Skin epidermis (tissue), 12 donors: ENCODE measurements around the gene KCNMA1.
"Not testable (repeated sequence)": the region's sequence is repeated elsewhere in the genome, so short reads cannot be mapped to it uniquely, and the experiment has no call there.

ENCODE experiments used
- H3K27ac ChIP-seq, 21 experiments: fragments of 200-600 bp; sonication (generic) in 11 of 21; one replicate each; pipeline ENCODE4 v1.5.0; 2020; ENCODE audit warnings: mild to moderate bottlenecking in 3 of 21, inconsistent platforms in 2 of 21, moderate library complexity in 2 of 21
- H3K4me3 ChIP-seq, 7 experiments: fragments of 200-600 bp; sonication (generic) in 2 of 7; one replicate each; pipeline ENCODE4 v1.5.0; 2020; ENCODE audit warnings: inconsistent platforms in 2 of 7, mild to moderate bottlenecking in 2 of 7, moderate library complexity in 1 of 7

The KCNMA1 gene

GRCh38 chr10:77393821-77394501 lies 243.6 kb downstream of the KCNMA1 start:
- Histone ChIP-seq H3K27ac (peak overlapping the region in 2 of 21 experiments; percentile 1 to 53), H3K4me3 (no peak overlapping the region)

- Histone ChIP-seq H3K27ac (peak overlapping the region in 2 of 21 experiments; percentile 1 to 53), H3K4me3 (no peak overlapping the region)
Measured at GRCh38 chr10:77393411-77393810, 244.2 kb downstream of the KCNMA1 start.

- Histone ChIP-seq H3K4me3 (no peak overlapping the region), H3K27ac (peak overlapping the region in 1 of 21 experiments; percentile 58)
Measured at GRCh38 chr10:77392851-77393250, 244.8 kb downstream of the KCNMA1 start.

GRCh38 chr10:77392236-77392721 lies 245.3 kb downstream of the KCNMA1 start:
- no peak overlapping the region for H3K4me3 ChIP-seq
- H3K27ac ChIP-seq: peak overlapping the region in 1 of 21 experiments; percentile 58

- no peak overlapping the region for H3K4me3 ChIP-seq
- peak overlapping the region in 1 of 21 experiments; percentile 10 for H3K27ac ChIP-seq
Measured at GRCh38 chr10:77391605-77392235, 245.9 kb downstream of the KCNMA1 start.

GRCh38 chr10:77390481-77390891 lies 247.1 kb downstream of the KCNMA1 start:
- Histone ChIP-seq H3K27ac (peak overlapping the region in 2 of 21 experiments; percentile 16 to 24), H3K4me3 (no peak overlapping the region)

GRCh38 chr10:77388571-77389100 lies 249.0 kb downstream of the KCNMA1 start:
- Histone ChIP-seq H3K4me3 (no peak overlapping the region), H3K27ac (no peak overlapping the region)

GRCh38 chr10:77387701-77388100 lies 249.9 kb downstream of the KCNMA1 start:
- not testable (repeated sequence) for H3K4me3 ChIP-seq, H3K27ac ChIP-seq

GRCh38 chr10:77387247-77387646 lies 250.4 kb downstream of the KCNMA1 start:
- Histone ChIP-seq H3K27ac (peak overlapping the region in 1 of 21 experiments; percentile 14), H3K4me3 (no peak overlapping the region)

- no peak overlapping the region for H3K4me3 ChIP-seq
- H3K27ac ChIP-seq: peak overlapping the region in 1 of 21 experiments; percentile 14
Measured at GRCh38 chr10:77386838-77387237, 250.8 kb downstream of the KCNMA1 start.

GRCh38 chr10:77386365-77386764 lies 251.2 kb downstream of the KCNMA1 start:
- H3K27ac ChIP-seq: no peak overlapping the region
- no peak overlapping the region for H3K4me3 ChIP-seq

- Histone ChIP-seq H3K27ac (no peak overlapping the region), H3K4me3 (no peak overlapping the region)
Measured at GRCh38 chr10:77385315-77385714, 252.3 kb downstream of the KCNMA1 start.

- Histone ChIP-seq H3K27ac (no peak overlapping the region), H3K4me3 (no peak overlapping the region)
Measured at GRCh38 chr10:77383861-77384553, 253.6 kb downstream of the KCNMA1 start.

- Histone ChIP-seq H3K27ac (no peak overlapping the region), H3K4me3 (no peak overlapping the region)
Measured at GRCh38 chr10:77381750-77382149, 255.9 kb downstream of the KCNMA1 start.

GRCh38 chr10:77380723-77381122 lies 256.9 kb downstream of the KCNMA1 start:
- no peak overlapping the region for H3K4me3 ChIP-seq
- no peak overlapping the region for H3K27ac ChIP-seq

- Histone ChIP-seq H3K27ac (no peak overlapping the region), H3K4me3 (no peak overlapping the region)
Measured at GRCh38 chr10:77380191-77380590, 257.4 kb downstream of the KCNMA1 start.

GRCh38 chr10:77378366-77379349 lies 258.9 kb downstream of the KCNMA1 start:
- Histone ChIP-seq H3K27ac (no peak overlapping the region), H3K4me3 (no peak overlapping the region)

GRCh38 chr10:77377678-77378352 lies 259.8 kb downstream of the KCNMA1 start:
- no peak overlapping the region for H3K4me3 ChIP-seq
- no peak overlapping the region for H3K27ac ChIP-seq

- no peak overlapping the region for H3K27ac ChIP-seq
- H3K4me3 ChIP-seq: no peak overlapping the region
Measured at GRCh38 chr10:77377034-77377433, 260.6 kb downstream of the KCNMA1 start.
